IPS DF 4.7 (cell line): ENCODE results near the gene CRAMP1.
"Not testable (repeated sequence)": the region's sequence is repeated elsewhere in the genome, so short reads cannot be mapped to it uniquely, and the experiment has no call there.

Experiments
- DNase-seq: peaks from one replicate; pipeline ENCODE4 v3.0.0-alpha.2; 2013; ENCODE audit warnings: low spot score; ENCODE audit errors: extremely low read depth

CRAMP1 gene

GRCh38 chr16:1677942-1678499, 65.9 kb downstream of the CRAMP1 start, which contains the start of gene JPT2:
Gene JPT2 (plus strand): TSS chr16:1678279. CDS start chr16:1678313, 34 bp downstream.
- peak; percentile 91 for DNase-seq

- no peak for DNase-seq
These were observed 66.4 kb downstream of the CRAMP1 start for GRCh38 chr16:1678500-1679098.

GRCh38 chr16:1680361-1680760, 68.2 kb downstream of the CRAMP1 start:
- no peak for DNase-seq

DNA sequence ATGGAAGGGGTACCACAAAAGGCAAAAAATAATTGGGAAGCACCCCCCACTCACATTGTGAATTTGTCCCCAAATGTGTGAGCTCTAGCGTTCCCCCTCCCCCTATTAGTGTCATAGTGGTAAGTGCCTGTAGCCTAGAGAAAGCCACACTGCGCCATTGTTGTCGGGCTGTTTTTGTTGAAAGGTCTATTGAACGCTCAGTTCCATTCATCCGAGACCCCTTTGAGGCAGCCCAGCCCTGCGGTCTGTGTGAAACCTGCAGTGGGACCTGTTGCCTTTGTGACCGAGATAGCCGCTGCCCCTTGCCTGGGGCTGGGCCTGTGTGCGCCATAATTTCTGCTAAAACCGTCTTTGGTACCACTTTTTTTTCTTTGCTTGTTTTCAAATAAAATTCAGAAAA, 68.9 kb downstream of the CRAMP1 start:
- no peak for DNase-seq

- no peak for DNase-seq
These were observed 75.5 kb downstream of the CRAMP1 start for GRCh38 chr16:1687427-1688316.

DNA sequence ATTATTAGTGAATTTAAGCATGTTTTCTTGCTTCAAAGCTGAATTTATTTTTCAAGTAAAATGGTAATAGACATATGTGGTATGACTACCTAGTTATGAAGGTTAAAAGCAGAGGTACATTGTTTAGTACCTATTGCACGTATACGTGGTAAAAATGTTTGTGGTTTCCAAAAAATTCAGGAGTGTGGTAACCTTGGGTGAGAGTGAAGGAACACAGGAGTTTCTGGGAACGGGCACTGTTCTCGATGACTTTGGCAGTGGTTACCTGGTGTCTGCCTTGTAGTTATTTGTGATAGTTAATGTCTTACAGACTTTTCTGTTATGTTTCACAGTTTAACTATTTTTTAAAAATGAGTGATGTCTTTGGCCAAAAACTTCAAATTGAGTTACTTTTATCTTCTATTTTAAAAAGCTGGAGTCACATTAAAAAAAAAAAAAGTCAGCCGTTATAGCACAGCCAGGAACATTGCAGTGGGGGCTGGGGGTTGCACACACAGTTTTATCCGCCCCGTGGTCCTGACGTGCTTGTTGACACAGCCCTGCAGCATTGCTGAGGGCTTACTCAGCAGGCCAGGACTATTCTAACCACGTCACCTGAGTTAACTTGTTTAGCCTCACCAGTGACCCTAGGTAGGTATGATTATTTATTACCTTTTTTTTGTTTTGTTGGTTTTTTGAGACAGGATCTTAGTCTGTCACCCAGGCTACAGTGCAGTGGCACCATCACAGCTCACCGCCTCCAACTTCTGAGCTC, 76.8 kb downstream of the CRAMP1 start:
- DNase-seq: no peak

DNA sequence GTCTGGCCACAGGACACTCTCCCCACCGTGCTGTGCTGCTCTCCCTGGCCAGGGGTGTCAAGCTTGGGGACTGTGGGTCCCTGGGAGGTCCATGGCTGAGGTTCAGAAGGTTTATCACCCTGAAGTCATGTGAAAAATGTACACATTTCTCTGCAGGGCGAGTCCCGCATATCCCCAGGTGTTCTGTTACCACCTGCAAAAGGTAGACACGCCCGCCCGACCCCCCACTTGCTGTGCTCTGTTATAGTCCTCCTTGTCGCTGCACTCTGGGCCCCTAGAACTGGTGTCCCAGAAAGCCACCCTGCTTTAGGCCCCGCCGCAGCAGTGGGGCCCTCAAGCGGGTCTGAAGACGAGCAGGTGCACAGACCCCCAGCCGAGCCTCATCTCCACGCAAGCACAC, 77.7 kb downstream of the CRAMP1 start:
- DNase-seq: no peak

DNA sequence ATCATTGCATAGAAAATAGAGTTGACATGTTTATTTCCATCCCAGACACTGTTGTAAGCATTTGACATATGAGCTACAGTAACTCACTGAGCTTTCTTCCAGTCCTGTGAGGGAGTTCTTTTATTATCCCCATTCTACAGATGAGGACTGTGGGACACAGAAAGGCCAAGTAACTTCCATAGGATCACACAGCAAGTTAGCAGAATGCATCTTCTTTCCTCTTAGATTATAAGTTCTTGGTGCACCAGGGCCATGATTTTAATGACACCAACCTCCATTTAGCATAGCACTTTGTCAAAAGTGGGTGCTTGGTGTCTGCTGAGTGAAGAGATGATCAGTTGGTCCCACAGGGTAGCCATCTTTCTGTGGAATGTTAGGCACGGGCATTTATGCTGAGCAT, 78.7 kb downstream of the CRAMP1 start:
- no peak for DNase-seq

- no peak for DNase-seq
These were observed 79.1 kb downstream of the CRAMP1 start for GRCh38 chr16:1691276-1691675.

DNA sequence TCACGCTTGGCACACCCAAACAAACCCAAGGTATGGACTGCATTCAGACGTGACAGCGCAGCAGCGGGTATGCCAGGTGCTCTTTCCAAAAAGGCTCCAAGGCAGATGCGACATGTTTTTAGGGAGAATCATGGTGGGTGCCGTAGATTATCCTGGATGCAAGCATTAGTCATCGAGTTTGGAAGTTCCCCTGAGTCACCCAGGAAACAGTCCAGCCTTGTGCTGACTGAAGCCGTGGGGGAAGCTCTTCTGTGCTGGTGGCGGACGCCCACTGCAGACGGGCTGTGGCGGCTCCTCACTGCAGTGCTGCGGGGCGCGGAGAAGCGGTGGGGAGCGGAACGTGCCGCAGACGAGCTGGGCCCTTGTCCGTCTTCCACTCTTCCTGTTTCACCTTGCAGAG, 79.8 kb downstream of the CRAMP1 start:
- DNase-seq: no peak

- no peak for DNase-seq
These were observed 84.7 kb downstream of the CRAMP1 start for GRCh38 chr16:1696863-1697262.

- DNase-seq: no peak
These were observed 86.5 kb downstream of the CRAMP1 start for GRCh38 chr16:1698680-1699079.

- no peak for DNase-seq
These were observed 88.1 kb downstream of the CRAMP1 start for GRCh38 chr16:1700246-1700645.

- DNase-seq: no peak
These were observed 89.2 kb downstream of the CRAMP1 start for GRCh38 chr16:1701216-1701878.

GRCh38 chr16:1705324-1705687, 93.1 kb downstream of the CRAMP1 start:
- not testable (repeated sequence) for DNase-seq

- DNase-seq: no peak
These were observed 93.7 kb downstream of the CRAMP1 start, which contains the start of gene MAPK8IP3 for GRCh38 chr16:1705688-1706385. Gene MAPK8IP3 (plus strand): TSS chr16:1706195. CDS start chr16:1706340, 145 bp downstream.

- no peak for DNase-seq
These were observed 94.4 kb downstream of the CRAMP1 start for GRCh38 chr16:1706386-1707192.

DNA sequence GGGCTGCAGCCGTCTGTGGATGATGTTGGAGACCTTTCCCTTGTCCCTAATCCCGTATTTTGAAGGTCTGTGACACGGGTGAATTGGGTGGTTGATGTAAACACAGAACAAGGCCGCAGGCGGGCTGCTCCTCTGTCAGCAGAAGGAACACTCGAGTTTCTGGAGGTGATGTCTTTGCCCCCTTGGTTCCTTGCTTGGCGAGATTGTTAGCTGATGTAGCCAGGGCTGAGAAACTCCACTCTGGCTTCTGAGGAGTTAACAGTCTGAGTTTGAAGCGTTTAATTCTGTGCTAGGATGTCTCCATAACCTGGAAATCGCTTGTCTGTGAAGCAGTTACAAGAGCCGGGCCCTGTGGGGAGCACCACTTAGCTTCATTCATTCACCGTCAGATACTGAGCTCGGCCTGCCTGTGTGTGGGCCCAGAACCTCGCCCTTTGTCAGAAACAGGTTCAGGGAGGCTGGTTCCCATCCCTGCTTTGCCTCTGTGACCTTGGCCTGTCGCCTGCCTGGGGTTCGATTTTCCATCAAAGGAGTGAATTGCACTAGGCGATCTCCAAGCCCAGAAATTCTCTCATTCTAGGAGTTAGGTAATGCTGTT, 95.1 kb downstream of the CRAMP1 start:
- DNase-seq: no peak

DNA sequence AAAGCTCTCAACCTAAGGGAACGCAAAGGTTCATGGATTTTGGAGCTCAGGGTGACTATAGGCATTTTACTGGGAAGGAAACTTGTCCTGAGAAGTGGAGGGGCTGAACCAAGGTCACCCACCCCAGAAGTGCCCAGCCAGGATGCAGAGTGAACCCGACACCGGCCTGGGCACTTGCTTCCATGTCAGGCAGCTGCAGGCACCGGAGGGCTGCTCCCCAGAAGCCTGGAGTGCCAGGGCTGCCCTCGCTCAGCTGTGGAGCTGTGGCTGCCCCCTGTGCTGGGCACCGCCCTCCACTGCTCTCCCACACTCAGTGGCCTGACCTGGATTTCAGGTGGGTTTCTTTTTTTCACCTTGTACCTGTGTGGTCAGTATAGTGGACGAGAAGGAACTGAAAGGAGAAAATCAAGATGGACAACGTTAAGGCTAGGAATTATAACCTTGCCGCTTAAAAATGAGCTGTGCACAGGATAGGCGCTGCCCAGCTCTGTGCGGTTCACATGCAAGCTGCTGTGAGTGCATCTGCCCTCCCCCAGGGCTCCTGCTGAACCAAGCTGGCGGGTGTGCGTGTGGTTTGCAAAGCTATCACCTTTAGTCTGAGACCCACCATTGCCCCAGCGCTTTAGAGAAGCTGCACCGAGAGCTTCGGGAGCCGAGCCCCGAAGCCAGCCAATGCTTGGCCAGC, 96.1 kb downstream of the CRAMP1 start:
- DNase-seq: no peak
